ENCODE data around the gene F9.
"Not testable (repeated sequence)": the region's sequence is repeated elsewhere in the genome, so short reads cannot be mapped to it uniquely, and the experiment has no call there.

The F9 gene

GRCh38 chrX:139530550-139530949 lies at the start of gene F9:
Gene F9 (plus strand): TSS chrX:139530739. CDS start chrX:139530765, 26 bp downstream.
- FAIRE-seq (no peak), DNase-seq (ENCODE audit: low spot score) (no peak)

GRCh38 chrX:139483699-139484098 lies 46.8 kb upstream of the F9 start:
- FAIRE-seq (no peak), DNase-seq (ENCODE audit: low spot score) (no peak)

GRCh38 chrX:139484591-139484990 lies 45.9 kb upstream of the F9 start:
- no peak for FAIRE-seq
- DNase-seq (ENCODE audit: low spot score) = no peak

GRCh38 chrX:139495324-139495723 lies 35.2 kb upstream of the F9 start:
- DNase-seq (ENCODE audit: low spot score) = no peak
- FAIRE-seq = no peak

GRCh38 chrX:139506333-139506732 lies 24.2 kb upstream of the F9 start:
- FAIRE-seq (no peak), DNase-seq (ENCODE audit: low spot score) (no peak)

- FAIRE-seq (no peak), DNase-seq (ENCODE audit: low spot score) (no peak)
Measured at GRCh38 chrX:139508099-139508498, 22.4 kb upstream of the F9 start.

- FAIRE-seq (no peak), DNase-seq (ENCODE audit: low spot score) (no peak)
Measured at GRCh38 chrX:139518475-139518874, 12.1 kb upstream of the F9 start.

GRCh38 chrX:139528829-139529228 lies 1.7 kb upstream of the F9 start:
- FAIRE-seq; DNase-seq (ENCODE audit: low spot score): not testable (repeated sequence)

GRCh38 chrX:139532834-139533233 lies 2.3 kb downstream of the F9 start:
- DNase-seq (ENCODE audit: low spot score) = no peak
- FAIRE-seq = no peak

- no peak for DNase-seq (ENCODE audit: low spot score)
Measured at GRCh38 chrX:139533444-139533843, 2.9 kb downstream of the F9 start.

GRCh38 chrX:139538907-139539790 lies 8.6 kb downstream of the F9 start:
- FAIRE-seq = no peak

More at GRCh38 chrX:139533444-139533843, 2.9 kb downstream of the F9 start:
- FAIRE-seq = no peak

GRCh38 chrX:139542652-139543051 lies 12.1 kb downstream of the F9 start:
- FAIRE-seq = no peak
- no peak for DNase-seq (ENCODE audit: low spot score)

More at GRCh38 chrX:139538907-139539790, 8.6 kb downstream of the F9 start:
- no peak for DNase-seq (ENCODE audit: low spot score)

GRCh38 chrX:139543920-139544319 lies 13.4 kb downstream of the F9 start:
- no peak for FAIRE-seq
- DNase-seq (ENCODE audit: low spot score) = no peak

- FAIRE-seq (no peak), DNase-seq (ENCODE audit: low spot score) (no peak)
Measured at GRCh38 chrX:139544591-139544990, 14.1 kb downstream of the F9 start.

- DNase-seq (ENCODE audit: low spot score) (no peak), FAIRE-seq (no peak)
Measured at GRCh38 chrX:139554376-139554775, 23.8 kb downstream of the F9 start.

- no peak for FAIRE-seq
- no peak for DNase-seq (ENCODE audit: low spot score)
Measured at GRCh38 chrX:139554991-139555675, 24.6 kb downstream of the F9 start.

- peak; percentile 24 for DNase-seq (ENCODE audit: low spot score)
- no peak for FAIRE-seq
Measured at GRCh38 chrX:139559383-139560042, 29.0 kb downstream of the F9 start.

GRCh38 chrX:139560221-139560620 lies 29.7 kb downstream of the F9 start:
- FAIRE-seq (no peak), DNase-seq (ENCODE audit: low spot score) (no peak)

- DNase-seq (ENCODE audit: low spot score) = no peak
- no peak for FAIRE-seq
Measured at GRCh38 chrX:139563251-139563650, 32.7 kb downstream of the F9 start.

GRCh38 chrX:139566981-139567380 lies 36.4 kb downstream of the F9 start:
- DNase-seq (ENCODE audit: low spot score) (no peak), FAIRE-seq (no peak)

GRCh38 chrX:139581068-139581467 lies 50.5 kb downstream of the F9 start:
- DNase-seq (ENCODE audit: low spot score) = no peak
- FAIRE-seq = no peak

- FAIRE-seq = no peak
- no peak for DNase-seq (ENCODE audit: low spot score)
Measured at GRCh38 chrX:139585613-139586012, 55.1 kb downstream of the F9 start.

Data from RCC 7860 (cell line).